ENCODE data around the gene MRPS24.

- TF ChIP-seq CTCF (IDR thresholded peaks at IDR 0.05; ENCODE audit: low read depth, low read length) (no peak), POLR2A (IDR thresholded peaks at IDR 0.05; ENCODE audit: extremely low read depth, insufficient read length) (no peak), MAX (IDR thresholded peaks at IDR 0.05; ENCODE audit: low read depth, low read length) (peak; percentile 85), MYC (IDR thresholded peaks at IDR 0.05; ENCODE audit: low read depth, low read length) (no peak)
Observed at GRCh38 chr7:43868681-43869005, 674 bp downstream of the MRPS24 start.
